Lower leg skin (tissue), 4 donors: ENCODE results near the gene EPHA2. TPM values are rescaled to one million over a fixed set of nuclear protein-coding genes. Genes with fewer than 3 reads are reported as not detected.
A peak's percentile ranks its signal among the peaks of the same experiment; 100 is the strongest.

Source experiments
- DNase-seq, 2 donors: peaks; one replicate each; pipeline ENCODE4 v3.0.0-alpha.2; 2019; ENCODE audit warnings: low spot score in 2 of 2
- H3K4me3 ChIP-seq: fragments of 200-600 bp; sonication (generic); 2 replicates; pipeline ENCODE4 v1.5.1; 2017; ENCODE audit warnings: mild to moderate bottlenecking, low read depth; ENCODE audit not compliant: poor library complexity, severe bottlenecking
- CTCF ChIP-seq, 3 donors: fragments of 450-650 bp; IDR thresholded peaks; one replicate each; pipeline ENCODE4 v1.5.1; 2016; ENCODE audit warnings: antibody characterized with exemption in 3 of 3, mild to moderate bottlenecking in 3 of 3, moderate library complexity in 2 of 3
- POLR2A ChIP-seq, 2 donors: fragments of 450-650 bp; IDR thresholded peaks; one replicate each; pipeline ENCODE4 v1.6.1; 2016 to 2017; ENCODE audit warnings: antibody characterized with exemption in 2 of 2, mild to moderate bottlenecking in 1 of 2, moderate library complexity in 1 of 2
- WGBS, 2 donors: methylation state at CpG; one replicate each; pipeline ENCODE4 v1.1.5; 2018; 5-methylcytosine and 5-hydroxymethylcytosine counted together
- intact Hi-C: fragments of 100-400 bp; cut with DNase I; formaldehyde crosslinking; loops from one replicate; pipeline ENCODE4 v1.15.0; 2023; ENCODE audit warnings: low total_unique reads
- total RNA-seq, 4 donors: library from RNA; depleted of rRNA; stranded (reverse); fragments of >200 nt; gene quantifications; one replicate each; pipeline ENCODE4 v1.1.0, GENCODE V29; 2016

The EPHA2 gene
- total RNA-seq, 4 donors from 2014 or later, result 63.6 to 83.8 (median 68.8) TPM

GRCh38 chr1:16149146-16149545 is 6.7 kb downstream of the EPHA2 start:
- no peak overlapping the region for H3K4me3 ChIP-seq
- WGBS, 2 donors, result 89 to 90% methylated on average over 7 of the region's 7 CpGs
- DNase-seq, result no peak
- intact Hi-C loops, result no loop called here
- no peak for TF ChIP-seq POLR2A (IDR thresholded peaks at IDR 0.05)
- no peak for TF ChIP-seq CTCF (IDR thresholded peaks at IDR 0.05)

- no peak overlapping the region for H3K4me3 ChIP-seq
Measured at GRCh38 chr1:16148329-16149092, 7.4 kb downstream of the EPHA2 start.

GRCh38 chr1:16147156-16147926 is 8.5 kb downstream of the EPHA2 start:
- 75 to 80% methylated on average over 8 to 10 of the region's 10 CpGs for WGBS, 2 donors
- intact Hi-C loops, result no loop called here
- H3K4me3 ChIP-seq, result no peak overlapping the region

More at GRCh38 chr1:16148329-16149092, 7.4 kb downstream of the EPHA2 start:
- DNase-seq, result no peak
- 90% methylated on average over 39 of the region's 39 CpGs for WGBS, 2 donors
- intact Hi-C loops, result no loop called here
- TF ChIP-seq POLR2A (IDR thresholded peaks at IDR 0.05) (no peak), CTCF (IDR thresholded peaks at IDR 0.05) (no peak)

GRCh38 chr1:16146279-16147155 is 9.4 kb downstream of the EPHA2 start:
- intact Hi-C loops, result no loop called here
- peak in 1 of 2 donors; percentile 94 for DNase-seq
- H3K4me3 ChIP-seq, result no peak overlapping the region
- TF ChIP-seq POLR2A (IDR thresholded peaks at IDR 0.05) (no peak), CTCF (IDR thresholded peaks at IDR 0.05) (no peak)
- WGBS, 2 donors, result 24 to 26% methylated on average over 16 to 23 of the region's 23 CpGs

More at GRCh38 chr1:16147156-16147926, 8.5 kb downstream of the EPHA2 start:
- TF ChIP-seq POLR2A (IDR thresholded peaks at IDR 0.05) (no peak), CTCF (IDR thresholded peaks at IDR 0.05) (no peak)
- no peak for DNase-seq

GRCh38 chr1:16145662-16146278 is 10.1 kb downstream of the EPHA2 start:
- H3K4me3 ChIP-seq, result no peak overlapping the region
- intact Hi-C loops, result no loop called here
- peak in 1 of 2 donors; percentile 93 for DNase-seq
- TF ChIP-seq POLR2A (IDR thresholded peaks at IDR 0.05), result no peak
- TF ChIP-seq CTCF (IDR thresholded peaks at IDR 0.05), result no peak
- 15 to 21% methylated on average over 23 to 25 of the region's 26 CpGs for WGBS, 2 donors
